GM18867 (cell line): ENCODE data around the gene ANO10.
A peak's percentile ranks its signal among the peaks of the same experiment; 100 is the strongest.

Source experiments
- ATAC-seq: cut with Tn5 transposase; IDR thresholded peaks from one replicate; pipeline ENCODE4 v1.9.1; 2021; ENCODE audit warnings: mild to moderate bottlenecking, moderate library complexity; ENCODE audit not compliant: unreplicated experiment

The ANO10 gene

GRCh38 chr3:43423639-43424038 is 198.2 kb downstream of the ANO10 start:
- ATAC-seq, result no peak

GRCh38 chr3:43423142-43423541 is 198.7 kb downstream of the ANO10 start:
- ATAC-seq, result no peak

GRCh38 chr3:43418601-43419272 is 203.1 kb downstream of the ANO10 start:
- no peak for ATAC-seq

- no peak for ATAC-seq
These were observed 204.7 kb downstream of the ANO10 start for GRCh38 chr3:43417133-43417532.

GRCh38 chr3:43415088-43415487 is 206.7 kb downstream of the ANO10 start:
- ATAC-seq, result no peak

- no peak for ATAC-seq
These were observed 208.0 kb downstream of the ANO10 start for GRCh38 chr3:43413676-43414368.

- ATAC-seq, result no peak
These were observed 210.4 kb downstream of the ANO10 start for GRCh38 chr3:43411429-43411828.

GRCh38 chr3:43410592-43410991 is 211.2 kb downstream of the ANO10 start:
- ATAC-seq, result no peak

GRCh38 chr3:43409506-43409905 is 212.3 kb downstream of the ANO10 start:
- ATAC-seq, result no peak

GRCh38 chr3:43406643-43407023 is 215.2 kb downstream of the ANO10 start:
- ATAC-seq, result no peak

- ATAC-seq, result no peak
These were observed 215.7 kb downstream of the ANO10 start for GRCh38 chr3:43405888-43406642.

- ATAC-seq, result no peak
These were observed 220.8 kb downstream of the ANO10 start for GRCh38 chr3:43400781-43401730.

GRCh38 chr3:43400167-43400566 is 221.6 kb downstream of the ANO10 start:
- ATAC-seq, result no peak

GRCh38 chr3:43399034-43399433 is 222.8 kb downstream of the ANO10 start:
- ATAC-seq, result peak; percentile 75

GRCh38 chr3:43394041-43394554 is 227.7 kb downstream of the ANO10 start:
- ATAC-seq, result no peak

GRCh38 chr3:43391621-43392020 is 230.2 kb downstream of the ANO10 start:
- ATAC-seq, result no peak

GRCh38 chr3:43390255-43390588 is 231.6 kb downstream of the ANO10 start:
- no peak for ATAC-seq

- peak; percentile 64 for ATAC-seq
These were observed 232.2 kb downstream of the ANO10 start for GRCh38 chr3:43389388-43390254.

GRCh38 chr3:43388915-43389314 is 232.9 kb downstream of the ANO10 start:
- ATAC-seq, result no peak

GRCh38 chr3:43388175-43388574 is 233.6 kb downstream of the ANO10 start:
- no peak for ATAC-seq
